ENCODE results near the gene GID8. TPM values are rescaled to one million over a fixed set of nuclear protein-coding genes. Genes with fewer than 3 reads are reported as not detected.

GID8 gene
- total RNA-seq, 1 experiment from 2014 or later = 37.2 TPM

- Histone ChIP-seq H3K27ac (ENCODE audit: low read length) (no peak overlapping the region), H4K20me1 (ENCODE audit: low read length) (no peaks in the 10 kb centered on the region), H3K36me3 (ENCODE audit: low read depth, low read length) (no peaks in the 10 kb centered on the region), H3K4me2 (ENCODE audit: low read length) (no peak overlapping the region), H3K27me3 (ENCODE audit: low read length) (peaks cover 38% of the 10 kb centered on the region), H3K79me2 (ENCODE audit: low read length) (no peaks in the 10 kb centered on the region), H3K4me1 (ENCODE audit: insufficient read depth, low read length) (no peaks in the 10 kb centered on the region), H2AFZ (ENCODE audit: low read length) (no peak overlapping the region), H3K9ac (ENCODE audit: low read length) (no peak overlapping the region), H3F3A (ENCODE audit: low read length, unreplicated experiment) (no peaks in the 10 kb centered on the region), H3K9me2 (replicated peaks; ENCODE audit: low read length) (no peaks in the 10 kb centered on the region), H3K9me3 (ENCODE audit: low read length) (no peaks in the 10 kb centered on the region), H3K4me3 (ENCODE audit: low read length) (no peak overlapping the region)
- intact Hi-C loops (cut with micrococcal nuclease) = no loop called here
- no peak for DNase-seq
- BruUV-seq (replicated peaks) = no TSS peak
- CTCF ChIA-PET = no interaction called here
- POLR2A ChIA-PET (ENCODE audit: unreplicated experiment) = no interaction called here
- no peak for ATAC-seq
- no peak for TF ChIP-seq EZH2 (IDR thresholded peaks at IDR 0.05; ENCODE audit: low read length, unreplicated experiment)
- no peak for TF ChIP-seq EZH2phosphoT487 (IDR thresholded peaks at IDR 0.05; ENCODE audit: borderline replicate concordance, low read length)
- TF ChIP-seq CTCF (conservative IDR thresholded peaks at IDR 0.05; ENCODE audit: low read depth, low read length) = no peak
These were observed 44.5 kb downstream of the GID8 start for GRCh38 chr20:62982124-62983075.

GRCh38 chr20:62983210-62983609, 45.3 kb downstream of the GID8 start:
- Histone ChIP-seq H3K79me2 (ENCODE audit: low read length) (no peaks in the 10 kb centered on the region), H3K27me3 (ENCODE audit: low read length) (peaks cover 38% of the 10 kb centered on the region), H3K4me1 (ENCODE audit: insufficient read depth, low read length) (no peaks in the 10 kb centered on the region), H3K27ac (ENCODE audit: low read length) (no peak overlapping the region), H4K20me1 (ENCODE audit: low read length) (no peaks in the 10 kb centered on the region), H3K9me3 (ENCODE audit: low read length) (no peaks in the 10 kb centered on the region), H3K36me3 (ENCODE audit: low read depth, low read length) (no peaks in the 10 kb centered on the region), H2AFZ (ENCODE audit: low read length) (no peak overlapping the region), H3K9ac (ENCODE audit: low read length) (no peak overlapping the region), H3K9me2 (replicated peaks; ENCODE audit: low read length) (no peaks in the 10 kb centered on the region), H3K4me3 (ENCODE audit: low read length) (no peak overlapping the region), H3K4me2 (ENCODE audit: low read length) (no peak overlapping the region), H3F3A (ENCODE audit: low read length, unreplicated experiment) (no peaks in the 10 kb centered on the region)
- DNase-seq (no peak), ATAC-seq (no peak)
- TF ChIP-seq EZH2phosphoT487 (IDR thresholded peaks at IDR 0.05; ENCODE audit: borderline replicate concordance, low read length) (no peak), EZH2 (IDR thresholded peaks at IDR 0.05; ENCODE audit: low read length, unreplicated experiment) (no peak), CTCF (conservative IDR thresholded peaks at IDR 0.05; ENCODE audit: low read depth, low read length) (no peak)
- ChIA-PET CTCF (no interaction called here), POLR2A (ENCODE audit: unreplicated experiment) (no interaction called here)
- intact Hi-C loops (cut with micrococcal nuclease) = no loop called here
- BruUV-seq (replicated peaks) = no TSS peak
